Smooth muscle cell (in vitro differentiated cells): ENCODE data around the gene ZNF467. TPM values are rescaled to one million over a fixed set of nuclear protein-coding genes. Genes with fewer than 3 reads are reported as not detected.

Experiments
- DNase-seq: peaks from one replicate; lab custom pipeline; 2025; ENCODE audit not compliant: unreplicated experiment; lab: John Stamatoyannopoulos, UW
- H2AFZ ChIP-seq: fragments of 200-600 bp; sonication (generic); 2 replicates; pipeline ENCODE4 v1.6.0; 2016; ENCODE audit warnings: antibody characterized with exemption, low read depth, mild to moderate bottlenecking
- H3F3A ChIP-seq: fragments of 200-600 bp; sonication (generic); 2 replicates; pipeline ENCODE4 v1.6.0; 2017; ENCODE audit warnings: antibody characterized with exemption, low read depth
- H3K27ac ChIP-seq: fragments of 200-600 bp; sonication (generic); 2 replicates; pipeline ENCODE4 v1.5.1; 2016; ENCODE audit warnings: low read depth, mild to moderate bottlenecking
- H3K27me3 ChIP-seq: fragments of 200-600 bp; sonication (generic); 2 replicates; pipeline ENCODE4 v1.6.1; 2016; ENCODE audit warnings: low read depth, mild to moderate bottlenecking
- H3K36me3 ChIP-seq: fragments of 200-600 bp; sonication (generic); 2 replicates; pipeline ENCODE4 v1.5.1; 2016; ENCODE audit warnings: low read depth
- H3K4me1 ChIP-seq: fragments of 200-600 bp; sonication (generic); 2 replicates; pipeline ENCODE4 v1.5.1; 2016; ENCODE audit warnings: low read depth
- H3K4me2 ChIP-seq: fragments of 200-600 bp; sonication (generic); 2 replicates; pipeline ENCODE4 v1.6.0; 2016; ENCODE audit warnings: mild to moderate bottlenecking
- H3K4me3 ChIP-seq: fragments of 200-600 bp; sonication (generic); 2 replicates; pipeline ENCODE4 v1.5.1; 2016; ENCODE audit warnings: mild to moderate bottlenecking
- H3K79me2 ChIP-seq: fragments of 200-600 bp; sonication (generic); 2 replicates; pipeline ENCODE4 v1.6.0; 2016; ENCODE audit warnings: low read depth, mild to moderate bottlenecking
- H3K9ac ChIP-seq: fragments of 200-600 bp; sonication (generic); 2 replicates; pipeline ENCODE4 v1.6.0; 2016; ENCODE audit warnings: low read depth
- H3K9me3 ChIP-seq: fragments of 200-600 bp; sonication (generic); replicated peaks from 2 replicates; pipeline ENCODE4 v1.5.1; 2016; ENCODE audit warnings: low read depth
- H4K20me1 ChIP-seq: fragments of 200-600 bp; sonication (generic); 2 replicates; pipeline ENCODE4 v1.6.0; 2016; ENCODE audit warnings: low read depth
- CTCF ChIP-seq: fragments of 200-600 bp; sonication (generic); IDR thresholded peaks from 2 replicates; pipeline ENCODE4 v1.5.1; 2017; ENCODE audit warnings: borderline replicate concordance, mild to moderate bottlenecking, antibody characterized with exemption; ENCODE audit not compliant: insufficient read depth, poor library complexity, severe bottlenecking
- WGBS: methylation state at CpG from one replicate; pipeline ENCODE4 v1.1.7; 2016; ENCODE audit warnings: low lambda C conversion rate; 5-methylcytosine and 5-hydroxymethylcytosine counted together
- polyA plus RNA-seq: library from polyadenylated mRNA; unstranded; fragments of >200 nt; fragmentation: Nextera tagmentation; extraction: Ambion mirVana; gene quantifications from 2 replicates; pipeline ENCODE4 v1.2.1, GENCODE V29; 2016
- total RNA-seq: library from RNA; depleted of rRNA; stranded (reverse); fragments of >200 nt; gene quantifications from 2 replicates; pipeline ENCODE4 v1.2.3, GENCODE V29; 2014

The ZNF467 gene
- total and polyA plus RNA-seq, 2 experiments from 2014 or later = 2.0 to 8.2 TPM

- Histone ChIP-seq H3K4me2 (no peak overlapping the region), H3K9ac (no peak overlapping the region), H3K9me3 (no peaks in the 10 kb centered on the region), H4K20me1 (no peaks in the 10 kb centered on the region), H3K27ac (no peak overlapping the region), H3K27me3 (no peaks in the 10 kb centered on the region), H3K79me2 (no peaks in the 10 kb centered on the region), H3K4me1 (no peaks in the 10 kb centered on the region), H3K4me3 (no peak overlapping the region), H2AFZ (no peak overlapping the region), H3F3A (no peaks in the 10 kb centered on the region), H3K36me3 (no peaks in the 10 kb centered on the region)
- TF ChIP-seq CTCF = no peak
- 93% methylated on average over 13 of the region's 13 CpGs for WGBS
- DNase-seq = no peak
These were observed 46.1 kb downstream of the ZNF467 start for GRCh38 chr7:149727053-149727898.

- Histone ChIP-seq H3K79me2 (no peaks in the 10 kb centered on the region), H3F3A (no peaks in the 10 kb centered on the region), H3K9ac (no peak overlapping the region), H2AFZ (no peak overlapping the region), H3K27ac (no peak overlapping the region), H3K9me3 (no peaks in the 10 kb centered on the region), H3K27me3 (no peaks in the 10 kb centered on the region), H3K4me3 (no peak overlapping the region), H3K4me1 (no peaks in the 10 kb centered on the region), H4K20me1 (no peaks in the 10 kb centered on the region), H3K4me2 (no peak overlapping the region), H3K36me3 (no peaks in the 10 kb centered on the region)
- no peak for TF ChIP-seq CTCF
- 96% methylated on average over 5 of the region's 6 CpGs for WGBS
- no peak for DNase-seq
These were observed 47.5 kb downstream of the ZNF467 start for GRCh38 chr7:149725916-149726315.

GRCh38 chr7:149725426-149725821 lies 48.0 kb downstream of the ZNF467 start:
- Histone ChIP-seq H3K9me3 (no peaks in the 10 kb centered on the region), H3K4me3 (no peak overlapping the region), H3K9ac (no peak overlapping the region), H3K36me3 (no peaks in the 10 kb centered on the region), H3K27ac (no peak overlapping the region), H3K79me2 (no peaks in the 10 kb centered on the region), H3K4me1 (no peaks in the 10 kb centered on the region), H2AFZ (no peak overlapping the region), H4K20me1 (peaks cover 5% of the 10 kb centered on the region), H3K27me3 (no peaks in the 10 kb centered on the region), H3F3A (no peaks in the 10 kb centered on the region), H3K4me2 (no peak overlapping the region)
- no peak for TF ChIP-seq CTCF
- WGBS = 96% methylated on average over 12 of the region's 12 CpGs
- no peak for DNase-seq
